NCI-H2196 (cell line): ENCODE measurements around the gene RNASE3.
"Not testable (repeated sequence)": the region's sequence is repeated elsewhere in the genome, so short reads cannot be mapped to it uniquely, and the experiment has no call there.

Experiments used
- DNase-seq: peaks from one replicate; lab custom pipeline; 2025; ENCODE audit not compliant: unreplicated experiment; lab: John Stamatoyannopoulos, UW

Gene RNASE3

GRCh38 chr14:20910822-20911221, 19.6 kb downstream of the RNASE3 start:
- DNase-seq: not testable (repeated sequence)

- not testable (repeated sequence) for DNase-seq
These were observed 28.0 kb downstream of the RNASE3 start for GRCh38 chr14:20919038-20919756.

- DNase-seq: not testable (repeated sequence)
These were observed 32.6 kb downstream of the RNASE3 start for GRCh38 chr14:20923766-20924297.

GRCh38 chr14:20934148-20934762, 43.1 kb downstream of the RNASE3 start:
- no peak for DNase-seq

- no peak for DNase-seq
These were observed 44.3 kb downstream of the RNASE3 start for GRCh38 chr14:20935303-20935984.
